ENCODE results near the gene TRNT1. TPM values are rescaled to one million over a fixed set of nuclear protein-coding genes. Genes with fewer than 3 reads are reported as not detected.

Gene TRNT1
- total and polyA plus RNA-seq, 2 experiments from 2014 or later = 33.9 to 36.4 TPM

DNA sequence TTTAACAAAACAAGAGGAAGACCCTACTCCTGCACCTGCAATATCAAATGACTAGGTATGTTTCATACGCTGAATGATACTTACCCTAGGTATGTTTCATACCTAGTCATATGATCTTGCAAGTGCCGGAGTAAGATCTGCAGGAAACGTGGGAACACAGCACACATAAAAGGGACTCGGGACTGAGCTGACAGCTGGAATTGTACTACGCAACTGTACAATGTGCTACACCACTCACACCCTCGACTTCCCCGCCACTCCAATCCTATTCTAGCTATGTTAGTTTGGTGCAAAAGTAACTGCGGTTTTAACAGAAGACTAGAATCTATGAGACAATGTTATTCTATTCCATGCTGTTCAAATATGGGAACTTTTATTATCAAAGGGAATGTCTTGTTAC, 30.7 kb downstream of the TRNT1 start:
- no peak for ATAC-seq

More for the DNA sequence above, 30.7 kb downstream of the TRNT1 start:
- H3K4me3 Mint-ChIP-seq = no peak overlapping the region
- H3K4me1 Mint-ChIP-seq = no peaks in the 10 kb centered on the region
- Histone ChIP-seq H3K27ac (ENCODE audit: low read depth) (no peak overlapping the region), H2AFZ (no peak overlapping the region), H3K9me2 (ENCODE audit: insufficient read depth) (no peaks in the 10 kb centered on the region), H3F3A (replicated peaks; ENCODE audit: low read depth) (no peaks in the 10 kb centered on the region), H3K4me2 (no peak overlapping the region), H3K4me3 (no peak overlapping the region), H3K36me3 (ENCODE audit: insufficient read depth) (peaks cover 14% of the 10 kb centered on the region), H4K20me1 (replicated peaks; ENCODE audit: insufficient read depth) (peaks cover 6% of the 10 kb centered on the region), H3K79me2 (replicated peaks; ENCODE audit: insufficient read depth) (no peaks in the 10 kb centered on the region), H3K27me3 (ENCODE audit: insufficient read depth) (no peaks in the 10 kb centered on the region), H3K4me1 (ENCODE audit: insufficient read depth) (no peaks in the 10 kb centered on the region)
- H3K27ac Mint-ChIP-seq = no peak overlapping the region
- H3K9me3 Mint-ChIP-seq = no peaks in the 10 kb centered on the region
- H3K27me3 Mint-ChIP-seq (ENCODE audit: insufficient read depth, low read depth, poor library complexity) = no peaks in the 10 kb centered on the region
- peaks cover 21% of the 10 kb centered on the region for H3K36me3 Mint-ChIP-seq (ENCODE audit: low read depth)
- TF ChIP-seq STAT1 (IDR thresholded peaks at IDR 0.05; ENCODE audit: unreplicated experiment) = no peak
- TF ChIP-seq, protein P1, sequence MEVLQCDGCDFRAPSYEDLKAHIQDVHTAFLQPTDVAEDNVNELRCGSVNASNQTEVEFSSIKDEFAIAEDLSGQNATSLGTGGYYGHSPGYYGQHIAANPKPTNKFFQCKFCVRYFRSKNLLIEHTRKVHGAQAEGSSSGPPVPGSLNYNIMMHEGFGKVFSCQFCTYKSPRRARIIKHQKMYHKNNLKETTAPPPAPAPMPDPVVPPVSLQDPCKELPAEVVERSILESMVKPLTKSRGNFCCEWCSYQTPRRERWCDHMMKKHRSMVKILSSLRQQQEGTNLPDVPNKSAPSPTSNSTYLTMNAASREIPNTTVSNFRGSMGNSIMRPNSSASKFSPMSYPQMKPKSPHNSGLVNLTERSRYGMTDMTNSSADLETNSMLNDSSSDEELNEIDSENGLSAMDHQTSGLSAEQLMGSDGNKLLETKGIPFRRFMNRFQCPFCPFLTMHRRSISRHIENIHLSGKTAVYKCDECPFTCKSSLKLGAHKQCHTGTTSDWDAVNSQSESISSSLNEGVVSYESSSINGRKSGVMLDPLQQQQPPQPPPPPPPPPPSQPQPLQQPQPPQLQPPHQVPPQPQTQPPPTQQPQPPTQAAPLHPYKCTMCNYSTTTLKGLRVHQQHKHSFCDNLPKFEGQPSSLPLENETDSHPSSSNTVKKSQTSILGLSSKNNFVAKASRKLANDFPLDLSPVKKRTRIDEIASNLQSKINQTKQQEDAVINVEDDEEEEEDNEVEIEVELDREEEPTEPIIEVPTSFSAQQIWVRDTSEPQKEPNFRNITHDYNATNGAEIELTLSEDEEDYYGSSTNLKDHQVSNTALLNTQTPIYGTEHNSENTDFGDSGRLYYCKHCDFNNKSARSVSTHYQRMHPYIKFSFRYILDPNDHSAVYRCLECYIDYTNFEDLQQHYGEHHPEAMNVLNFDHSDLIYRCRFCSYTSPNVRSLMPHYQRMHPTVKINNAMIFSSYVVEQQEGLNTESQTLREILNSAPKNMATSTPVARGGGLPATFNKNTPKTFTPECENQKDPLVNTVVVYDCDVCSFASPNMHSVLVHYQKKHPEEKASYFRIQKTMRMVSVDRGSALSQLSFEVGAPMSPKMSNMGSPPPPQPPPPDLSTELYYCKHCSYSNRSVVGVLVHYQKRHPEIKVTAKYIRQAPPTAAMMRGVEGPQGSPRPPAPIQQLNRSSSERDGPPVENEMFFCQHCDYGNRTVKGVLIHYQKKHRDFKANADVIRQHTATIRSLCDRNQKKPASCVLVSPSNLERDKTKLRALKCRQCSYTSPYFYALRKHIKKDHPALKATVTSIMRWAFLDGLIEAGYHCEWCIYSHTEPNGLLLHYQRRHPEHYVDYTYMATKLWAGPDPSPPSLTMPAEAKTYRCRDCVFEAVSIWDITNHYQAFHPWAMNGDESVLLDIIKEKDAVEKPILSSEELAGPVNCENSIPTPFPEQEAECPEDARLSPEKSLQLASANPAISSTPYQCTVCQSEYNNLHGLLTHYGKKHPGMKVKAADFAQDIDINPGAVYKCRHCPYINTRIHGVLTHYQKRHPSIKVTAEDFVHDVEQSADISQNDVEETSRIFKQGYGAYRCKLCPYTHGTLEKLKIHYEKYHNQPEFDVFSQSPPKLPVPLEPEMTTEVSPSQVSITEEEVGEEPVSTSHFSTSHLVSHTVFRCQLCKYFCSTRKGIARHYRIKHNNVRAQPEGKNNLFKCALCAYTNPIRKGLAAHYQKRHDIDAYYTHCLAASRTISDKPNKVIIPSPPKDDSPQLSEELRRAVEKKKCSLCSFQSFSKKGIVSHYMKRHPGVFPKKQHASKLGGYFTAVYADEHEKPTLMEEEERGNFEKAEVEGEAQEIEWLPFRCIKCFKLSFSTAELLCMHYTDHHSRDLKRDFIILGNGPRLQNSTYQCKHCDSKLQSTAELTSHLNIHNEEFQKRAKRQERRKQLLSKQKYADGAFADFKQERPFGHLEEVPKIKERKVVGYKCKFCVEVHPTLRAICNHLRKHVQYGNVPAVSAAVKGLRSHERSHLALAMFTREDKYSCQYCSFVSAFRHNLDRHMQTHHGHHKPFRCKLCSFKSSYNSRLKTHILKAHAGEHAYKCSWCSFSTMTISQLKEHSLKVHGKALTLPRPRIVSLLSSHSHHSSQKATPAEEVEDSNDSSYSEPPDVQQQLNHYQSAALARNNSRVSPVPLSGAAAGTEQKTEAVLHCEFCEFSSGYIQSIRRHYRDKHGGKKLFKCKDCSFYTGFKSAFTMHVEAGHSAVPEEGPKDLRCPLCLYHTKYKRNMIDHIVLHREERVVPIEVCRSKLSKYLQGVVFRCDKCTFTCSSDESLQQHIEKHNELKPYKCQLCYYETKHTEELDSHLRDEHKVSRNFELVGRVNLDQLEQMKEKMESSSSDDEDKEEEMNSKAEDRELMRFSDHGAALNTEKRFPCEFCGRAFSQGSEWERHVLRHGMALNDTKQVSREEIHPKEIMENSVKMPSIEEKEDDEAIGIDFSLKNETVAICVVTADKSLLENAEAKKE (CRISPR knock-in tag; IDR thresholded peaks at IDR 0.05) = no peak
- TF ChIP-seq, protein P2, sequence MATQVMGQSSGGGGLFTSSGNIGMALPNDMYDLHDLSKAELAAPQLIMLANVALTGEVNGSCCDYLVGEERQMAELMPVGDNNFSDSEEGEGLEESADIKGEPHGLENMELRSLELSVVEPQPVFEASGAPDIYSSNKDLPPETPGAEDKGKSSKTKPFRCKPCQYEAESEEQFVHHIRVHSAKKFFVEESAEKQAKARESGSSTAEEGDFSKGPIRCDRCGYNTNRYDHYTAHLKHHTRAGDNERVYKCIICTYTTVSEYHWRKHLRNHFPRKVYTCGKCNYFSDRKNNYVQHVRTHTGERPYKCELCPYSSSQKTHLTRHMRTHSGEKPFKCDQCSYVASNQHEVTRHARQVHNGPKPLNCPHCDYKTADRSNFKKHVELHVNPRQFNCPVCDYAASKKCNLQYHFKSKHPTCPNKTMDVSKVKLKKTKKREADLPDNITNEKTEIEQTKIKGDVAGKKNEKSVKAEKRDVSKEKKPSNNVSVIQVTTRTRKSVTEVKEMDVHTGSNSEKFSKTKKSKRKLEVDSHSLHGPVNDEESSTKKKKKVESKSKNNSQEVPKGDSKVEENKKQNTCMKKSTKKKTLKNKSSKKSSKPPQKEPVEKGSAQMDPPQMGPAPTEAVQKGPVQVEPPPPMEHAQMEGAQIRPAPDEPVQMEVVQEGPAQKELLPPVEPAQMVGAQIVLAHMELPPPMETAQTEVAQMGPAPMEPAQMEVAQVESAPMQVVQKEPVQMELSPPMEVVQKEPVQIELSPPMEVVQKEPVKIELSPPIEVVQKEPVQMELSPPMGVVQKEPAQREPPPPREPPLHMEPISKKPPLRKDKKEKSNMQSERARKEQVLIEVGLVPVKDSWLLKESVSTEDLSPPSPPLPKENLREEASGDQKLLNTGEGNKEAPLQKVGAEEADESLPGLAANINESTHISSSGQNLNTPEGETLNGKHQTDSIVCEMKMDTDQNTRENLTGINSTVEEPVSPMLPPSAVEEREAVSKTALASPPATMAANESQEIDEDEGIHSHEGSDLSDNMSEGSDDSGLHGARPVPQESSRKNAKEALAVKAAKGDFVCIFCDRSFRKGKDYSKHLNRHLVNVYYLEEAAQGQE (IDR thresholded peaks at IDR 0.05; ENCODE audit: unreplicated experiment) = no peak
- TF ChIP-seq EZH2 (IDR thresholded peaks at IDR 0.05; ENCODE audit: low read depth, unreplicated experiment) = no peak
- TF ChIP-seq NANOG (IDR thresholded peaks at IDR 0.05; ENCODE audit: borderline replicate concordance) = no peak
- TF ChIP-seq, protein P3, sequence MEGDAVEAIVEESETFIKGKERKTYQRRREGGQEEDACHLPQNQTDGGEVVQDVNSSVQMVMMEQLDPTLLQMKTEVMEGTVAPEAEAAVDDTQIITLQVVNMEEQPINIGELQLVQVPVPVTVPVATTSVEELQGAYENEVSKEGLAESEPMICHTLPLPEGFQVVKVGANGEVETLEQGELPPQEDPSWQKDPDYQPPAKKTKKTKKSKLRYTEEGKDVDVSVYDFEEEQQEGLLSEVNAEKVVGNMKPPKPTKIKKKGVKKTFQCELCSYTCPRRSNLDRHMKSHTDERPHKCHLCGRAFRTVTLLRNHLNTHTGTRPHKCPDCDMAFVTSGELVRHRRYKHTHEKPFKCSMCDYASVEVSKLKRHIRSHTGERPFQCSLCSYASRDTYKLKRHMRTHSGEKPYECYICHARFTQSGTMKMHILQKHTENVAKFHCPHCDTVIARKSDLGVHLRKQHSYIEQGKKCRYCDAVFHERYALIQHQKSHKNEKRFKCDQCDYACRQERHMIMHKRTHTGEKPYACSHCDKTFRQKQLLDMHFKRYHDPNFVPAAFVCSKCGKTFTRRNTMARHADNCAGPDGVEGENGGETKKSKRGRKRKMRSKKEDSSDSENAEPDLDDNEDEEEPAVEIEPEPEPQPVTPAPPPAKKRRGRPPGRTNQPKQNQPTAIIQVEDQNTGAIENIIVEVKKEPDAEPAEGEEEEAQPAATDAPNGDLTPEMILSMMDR (conservative IDR thresholded peaks at IDR 0.05; ENCODE audit: low read depth in 2 of 2) = no peak
- TF ChIP-seq POLR2AphosphoS5 (IDR thresholded peaks at IDR 0.05; ENCODE audit: low read depth) = no peak
- TF ChIP-seq JUNB (IDR thresholded peaks at IDR 0.05; ENCODE audit: unreplicated experiment) = no peak
- TF ChIP-seq EZH2phosphoT487 (IDR thresholded peaks at IDR 0.05; ENCODE audit: unreplicated experiment) = no peak
- TF ChIP-seq ZNF114 (CRISPR knock-in tag; IDR thresholded peaks at IDR 0.05) = no peak
- no peak for TF ChIP-seq CREB1 (CRISPR knock-in tag; IDR thresholded peaks at IDR 0.05; ENCODE audit: low read depth)
- TF ChIP-seq ZNF331 (CRISPR knock-in tag; IDR thresholded peaks at IDR 0.05; ENCODE audit: low read depth) = no peak
- TF ChIP-seq, protein P4, sequence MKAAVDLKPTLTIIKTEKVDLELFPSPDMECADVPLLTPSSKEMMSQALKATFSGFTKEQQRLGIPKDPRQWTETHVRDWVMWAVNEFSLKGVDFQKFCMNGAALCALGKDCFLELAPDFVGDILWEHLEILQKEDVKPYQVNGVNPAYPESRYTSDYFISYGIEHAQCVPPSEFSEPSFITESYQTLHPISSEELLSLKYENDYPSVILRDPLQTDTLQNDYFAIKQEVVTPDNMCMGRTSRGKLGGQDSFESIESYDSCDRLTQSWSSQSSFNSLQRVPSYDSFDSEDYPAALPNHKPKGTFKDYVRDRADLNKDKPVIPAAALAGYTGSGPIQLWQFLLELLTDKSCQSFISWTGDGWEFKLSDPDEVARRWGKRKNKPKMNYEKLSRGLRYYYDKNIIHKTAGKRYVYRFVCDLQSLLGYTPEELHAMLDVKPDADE (IDR thresholded peaks at IDR 0.05) = no peak
- no peak for DNase-seq (ENCODE audit: low spot score)
